SK-MEL-5 (cell line): Measurements from ENCODE around the gene TLCD3A. TPM values are rescaled to one million over a fixed set of nuclear protein-coding genes. Genes with fewer than 3 reads are reported as not detected.
"Not testable (repeated sequence)": the region's sequence is repeated elsewhere in the genome, so short reads cannot be mapped to it uniquely, and the experiment has no call there.

ENCODE experiments used
- DNase-seq: peaks from one replicate; pipeline ENCODE4 v3.0.0-alpha.2; 2016; ENCODE audit warnings: low read depth, low spot score
- in situ Hi-C: cut with HindIII; loops from 2 replicates; pipeline ENCODE4 v1.10.0; 2016; ENCODE audit warnings: low sequenced_read_pairs, high pct_unique_total_duplicates, low pct_unique_long_range_greater_than_20kb
- total RNA-seq: library from RNA; depleted of rRNA; stranded (reverse); fragments of >200 nt; shearing (Covaris generic); gene quantifications from 2 replicates; pipeline ENCODE4 v1.2.3, GENCODE V29; 2014

Gene TLCD3A
- total RNA-seq, 1 experiment from 2014 or later, result 23.2 TPM

DNA sequence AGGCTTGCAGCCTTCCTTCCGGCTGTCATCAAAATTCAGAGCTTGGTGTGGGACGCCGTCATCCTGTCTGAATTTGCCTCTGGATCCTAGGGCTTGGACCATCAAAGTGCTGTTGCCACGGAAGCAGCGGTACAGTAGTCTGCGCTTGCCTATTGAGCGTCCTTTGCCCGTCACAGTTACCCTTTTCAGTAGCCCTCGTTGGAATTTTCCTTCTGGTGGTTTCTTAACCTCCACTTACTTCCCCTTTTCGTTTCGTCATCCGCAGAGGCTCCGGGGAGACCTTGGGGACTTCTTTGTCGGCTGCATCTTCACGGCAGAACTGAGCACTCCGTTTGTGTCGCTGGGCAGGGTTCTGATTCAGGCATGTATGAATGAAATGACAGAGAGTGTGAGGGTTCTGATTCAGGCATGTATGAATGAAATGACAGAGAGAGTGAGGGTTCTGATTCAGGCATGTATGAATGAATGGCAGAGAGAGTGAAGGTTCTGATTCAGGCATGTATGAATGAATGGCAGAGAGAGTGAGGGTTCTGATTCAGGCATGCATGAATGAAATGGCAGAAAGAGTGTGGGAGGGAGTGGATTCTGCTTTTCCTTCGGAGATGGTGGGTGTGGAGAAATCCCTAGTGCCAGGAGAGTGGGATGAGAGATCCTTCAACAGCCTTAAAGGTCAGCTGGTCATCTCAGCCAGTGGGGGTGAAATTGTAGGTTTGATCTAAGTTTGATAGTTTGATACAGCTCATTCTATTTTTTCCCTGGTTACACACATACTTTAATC is 8.0 kb downstream of the TLCD3A start:
- in situ Hi-C loops, result no loop called here
- no peak for DNase-seq

DNA sequence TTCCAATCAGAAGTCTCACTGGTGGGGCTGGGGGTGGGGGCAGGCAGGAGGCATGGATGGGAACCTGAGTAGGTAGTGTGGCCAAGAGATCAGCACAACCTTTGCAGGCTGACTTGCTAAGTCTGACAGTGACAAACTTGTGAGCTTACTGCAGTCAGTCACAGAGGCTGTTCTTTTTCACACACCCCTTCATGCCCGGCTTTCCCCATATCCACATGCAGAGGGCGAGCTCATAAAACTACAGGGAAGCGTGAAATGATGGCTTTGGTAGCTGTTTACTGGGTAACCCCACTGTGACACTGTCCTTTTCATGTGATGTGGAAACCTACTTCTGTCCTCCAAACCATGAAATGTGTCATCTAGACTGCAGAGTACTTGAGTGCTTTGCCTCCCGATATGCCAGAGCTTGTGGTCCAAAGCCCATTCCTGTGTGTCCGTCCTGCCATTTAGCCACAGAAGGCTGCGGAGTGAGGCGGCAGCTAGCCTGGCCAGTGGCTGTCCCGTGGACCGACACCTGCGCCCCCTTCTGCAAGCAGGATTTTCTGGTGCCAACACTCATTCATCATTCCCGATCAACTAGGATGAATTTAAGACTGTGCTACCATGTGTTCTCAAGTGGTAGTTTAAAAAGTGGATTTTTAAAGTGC is 9.9 kb downstream of the TLCD3A start:
- in situ Hi-C loops, result no loop called here
- DNase-seq, result no peak

DNA sequence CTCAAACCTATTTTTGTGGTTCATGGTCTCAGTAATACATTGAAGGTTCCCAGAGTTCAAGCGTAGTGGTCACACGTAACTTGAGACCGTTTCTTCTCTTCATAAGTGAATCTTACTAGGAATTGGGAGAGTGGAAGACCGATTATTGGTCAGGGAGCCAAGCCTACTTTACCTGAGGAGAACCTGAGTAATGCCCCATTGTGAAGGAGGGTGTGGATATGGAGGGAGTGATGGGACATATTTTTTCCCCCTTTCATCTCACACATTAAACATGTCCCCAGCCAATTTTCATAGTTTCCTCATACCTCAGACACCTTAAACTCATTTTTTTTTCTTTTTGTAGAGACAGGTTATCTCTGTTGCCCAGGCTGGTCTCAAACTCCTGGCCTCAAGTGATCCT is 10.7 kb downstream of the TLCD3A start:
- in situ Hi-C loops, result no loop called here
- DNase-seq, result no peak

DNA sequence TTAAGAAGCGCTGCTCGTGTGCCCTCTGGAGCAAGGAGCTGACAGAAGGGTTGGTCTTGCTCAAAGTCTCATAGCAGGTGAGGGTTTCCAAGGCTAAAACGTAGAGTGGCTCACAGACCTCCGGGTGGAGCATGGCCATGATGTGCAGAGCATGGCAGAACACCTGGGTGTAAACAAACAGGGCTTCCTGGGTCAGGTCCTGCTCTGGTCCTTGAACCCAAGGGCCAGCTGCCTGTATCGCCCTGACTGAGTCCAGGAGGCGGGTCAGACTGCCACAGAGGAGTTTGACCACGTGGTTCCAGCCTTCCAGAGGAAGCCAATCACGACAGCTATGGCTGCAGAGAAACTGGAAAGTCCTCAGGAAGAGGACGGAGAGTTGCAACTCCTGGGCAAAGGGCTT is 12.5 kb downstream of the TLCD3A start:
- no peak for DNase-seq
- in situ Hi-C loops, result no loop called here

DNA sequence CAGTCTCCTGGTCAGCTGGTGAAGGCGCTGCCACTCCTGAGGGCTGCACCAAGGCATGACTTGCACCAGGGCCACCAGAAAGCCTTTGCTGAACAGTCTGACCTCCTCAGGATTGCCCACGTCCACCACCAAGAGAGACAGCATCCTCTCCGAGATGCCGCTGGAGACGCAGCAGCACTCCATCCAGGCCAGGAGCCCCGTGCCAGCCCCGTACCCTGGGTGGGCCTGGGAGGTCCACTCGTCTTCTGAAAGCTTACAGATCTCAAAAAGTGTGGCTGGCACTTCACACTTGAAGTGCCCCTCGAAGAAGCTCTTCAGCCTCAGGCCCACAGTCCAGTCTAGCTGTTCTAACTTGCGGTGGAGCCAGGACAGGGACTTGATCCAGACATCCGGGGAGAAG is 13.0 kb downstream of the TLCD3A start:
- no peak for DNase-seq
- in situ Hi-C loops, result no loop called here

DNA sequence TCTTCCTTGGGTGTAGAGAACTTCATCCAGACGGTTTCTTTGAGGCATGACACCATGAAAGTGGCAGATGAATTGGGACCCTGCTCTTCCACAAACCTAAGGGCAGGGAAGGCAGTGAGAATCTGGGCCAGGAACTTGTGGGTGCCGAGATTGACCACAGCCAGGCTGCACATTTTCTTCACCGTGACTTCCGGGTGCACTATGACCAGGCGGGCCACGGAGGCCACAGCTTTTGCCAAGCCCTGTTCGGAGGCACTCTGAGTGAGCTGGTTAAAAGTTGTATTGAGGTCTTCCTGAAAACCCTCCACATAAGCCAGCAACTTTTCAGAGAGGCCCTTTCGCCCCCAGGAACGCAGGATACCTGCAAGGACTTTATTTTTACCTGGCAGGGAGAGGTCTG is 13.8 kb downstream of the TLCD3A start:
- DNase-seq, result no peak
- in situ Hi-C loops, result no loop called here

DNA sequence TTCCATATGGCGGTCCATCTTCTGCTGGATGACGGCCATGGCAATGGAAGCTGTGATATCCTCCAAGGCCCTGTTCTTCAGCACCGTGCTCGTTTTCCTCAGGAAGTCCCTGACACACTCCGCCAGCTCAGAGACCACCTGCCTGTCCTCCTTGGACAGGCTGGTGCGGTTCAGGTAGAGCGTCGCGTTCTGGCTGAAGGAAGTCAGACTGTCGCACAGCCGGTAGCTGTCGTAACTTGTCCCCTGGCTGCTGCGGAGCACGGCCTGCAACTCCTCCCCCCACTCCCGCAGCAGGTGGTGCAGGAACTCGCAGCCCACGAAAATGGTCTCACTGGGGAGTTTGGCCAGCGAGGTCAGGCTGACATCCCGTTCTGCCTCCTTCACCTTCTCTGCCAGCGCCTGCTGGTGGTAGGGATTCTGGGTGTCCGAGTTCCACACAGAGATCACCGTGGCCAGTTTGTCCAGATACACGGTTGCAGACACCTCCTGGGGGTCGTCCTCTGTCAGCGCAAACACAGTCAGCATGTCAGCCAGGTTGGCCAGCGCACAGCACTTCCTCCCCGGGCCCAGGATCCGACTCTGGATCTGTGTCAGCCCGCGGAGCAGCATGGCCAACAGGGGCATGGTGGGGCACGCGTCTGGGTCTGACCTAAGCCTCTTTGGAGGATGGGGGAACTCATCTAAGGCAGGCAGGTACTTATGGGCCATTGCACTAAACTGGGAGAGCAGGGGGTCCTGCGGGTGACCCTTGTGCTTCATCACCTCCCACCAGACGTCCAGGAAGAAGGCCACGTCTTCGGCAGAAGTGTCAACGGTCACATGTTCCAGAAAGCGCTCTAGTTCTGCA is 14.6 kb downstream of the TLCD3A start:
- DNase-seq, result no peak
- in situ Hi-C loops, result no loop called here

DNA sequence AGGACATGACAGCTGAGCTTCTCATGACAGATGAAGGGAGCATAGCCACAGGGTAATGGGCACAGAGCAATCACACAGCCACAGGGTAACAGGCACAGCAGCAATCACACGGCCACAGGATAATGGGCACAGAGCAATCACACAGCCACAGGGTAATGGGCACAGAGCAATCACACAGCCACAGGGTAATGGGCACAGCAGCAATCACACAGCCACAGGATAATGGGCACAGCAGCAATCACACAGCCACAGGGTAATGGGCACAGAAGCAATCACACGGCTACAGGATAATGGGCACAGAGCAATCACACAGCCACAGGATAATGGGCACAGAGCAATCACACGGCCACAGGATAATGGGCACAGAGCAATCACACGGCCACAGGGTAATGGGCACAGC is 16.2 kb downstream of the TLCD3A start:
- DNase-seq, in situ Hi-C loops: not testable (repeated sequence)

DNA sequence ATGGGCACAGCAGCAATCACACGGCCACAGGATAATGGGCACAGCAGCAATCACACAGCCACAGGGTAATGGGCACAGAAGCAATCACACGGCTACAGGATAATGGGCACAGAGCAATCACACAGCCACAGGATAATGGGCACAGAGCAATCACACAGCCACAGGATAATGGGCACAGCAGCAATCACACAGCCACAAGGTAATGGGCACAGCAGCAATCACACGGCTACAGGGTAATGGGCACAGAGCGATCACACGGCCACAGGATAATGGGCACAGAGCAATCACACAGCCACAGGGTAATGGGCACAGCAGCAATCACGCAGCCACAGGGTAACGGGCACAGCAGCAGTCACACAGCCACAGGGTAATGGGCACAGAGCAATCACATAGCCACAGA is 17.0 kb downstream of the TLCD3A start:
- DNase-seq, in situ Hi-C loops: not testable (repeated sequence)

DNA sequence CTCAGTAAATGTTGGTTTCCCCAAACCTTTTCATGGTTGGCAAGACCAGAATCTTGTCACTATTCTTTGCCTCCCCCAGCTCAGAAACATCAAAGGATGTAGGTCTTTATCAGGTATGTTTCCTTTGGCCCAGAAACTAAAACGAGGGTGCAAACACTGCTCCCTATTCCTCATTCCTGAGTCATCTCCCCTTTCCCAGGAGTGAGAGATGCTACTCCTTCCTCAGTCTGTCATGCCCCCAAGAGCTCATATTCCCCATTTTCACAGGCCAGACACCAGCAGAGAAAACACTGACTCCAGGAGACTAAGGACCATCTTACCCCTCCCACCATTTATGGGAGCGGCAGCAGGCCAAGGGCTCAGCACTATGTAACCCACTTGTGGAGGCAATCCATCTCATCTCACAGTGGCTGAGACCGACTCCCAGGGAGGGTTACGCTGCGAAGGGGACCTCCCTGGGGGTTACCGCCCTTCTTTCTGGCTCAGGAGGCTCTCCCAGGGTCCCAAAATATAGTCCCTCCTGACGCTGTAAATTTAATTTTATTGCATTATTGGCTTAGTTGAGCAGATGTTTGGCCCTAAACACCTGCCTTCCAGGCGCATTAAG is 18.1 kb downstream of the TLCD3A start:
- in situ Hi-C loops, result no loop called here
- DNase-seq, result no peak

DNA sequence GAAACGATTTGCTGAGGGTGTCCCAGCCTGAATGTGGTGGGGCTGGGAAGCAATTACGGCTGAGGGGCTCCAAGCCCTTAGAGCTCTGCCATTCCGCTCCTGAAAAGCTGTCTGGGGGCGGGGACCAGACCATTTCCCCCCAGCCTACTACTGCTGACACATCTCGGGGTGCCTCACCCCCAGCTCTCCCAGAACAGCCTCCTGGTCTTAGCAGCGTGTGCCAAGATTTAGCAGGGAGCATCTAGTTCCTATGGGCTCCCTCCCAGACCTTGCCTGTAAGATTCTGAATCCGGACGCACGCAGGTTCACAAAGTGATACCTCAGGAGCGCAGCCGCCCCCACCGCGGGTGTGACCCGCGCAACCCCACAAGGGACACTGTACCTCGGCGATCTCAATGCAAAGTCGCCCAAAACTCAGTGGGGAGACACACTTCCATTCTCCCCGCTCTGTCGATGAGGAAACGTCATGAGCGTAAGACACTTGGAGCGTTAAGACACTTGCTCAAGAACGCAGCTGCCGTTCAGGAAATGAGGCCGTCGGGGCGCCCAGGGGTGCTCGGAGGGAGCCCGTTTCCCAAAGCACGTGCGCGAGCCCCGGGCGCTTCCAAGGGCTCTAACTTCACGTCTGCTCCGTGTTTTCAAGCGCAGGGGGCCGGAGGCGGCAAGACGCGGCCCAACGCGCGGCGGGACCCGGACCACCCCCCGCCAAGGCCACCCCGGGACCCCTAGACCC is 19.0 kb downstream of the TLCD3A start:
- in situ Hi-C loops, result no loop called here
- no peak for DNase-seq

DNA sequence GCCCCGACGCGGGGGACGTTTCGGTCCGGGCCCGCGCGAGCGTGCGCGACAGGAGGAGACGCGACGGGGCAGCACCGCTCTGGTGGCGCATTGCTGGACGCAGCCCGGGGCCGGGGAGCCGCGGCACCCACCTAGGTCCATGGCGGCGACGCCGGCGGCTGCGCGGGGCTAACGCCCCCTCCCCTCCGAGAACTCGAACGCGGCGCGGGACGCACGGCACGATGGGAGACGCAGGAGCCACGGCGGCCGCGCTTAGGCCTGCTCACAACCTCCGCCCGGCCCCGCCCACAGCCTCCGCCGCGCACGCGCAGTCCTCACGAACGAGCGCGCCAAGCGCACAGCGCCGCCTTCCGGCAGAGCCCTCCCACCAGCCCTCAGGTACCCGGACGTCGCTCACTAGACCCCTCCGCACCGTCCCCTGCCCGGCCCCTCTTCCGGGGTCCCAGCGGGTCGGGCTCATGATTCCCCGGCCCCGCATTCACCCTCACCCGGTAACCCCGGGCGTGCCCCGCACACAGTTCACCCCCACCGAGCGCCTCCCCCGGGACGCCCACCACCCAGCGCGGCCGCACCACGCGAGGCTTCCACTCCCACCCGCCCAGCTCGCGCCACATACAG is 19.7 kb downstream of the TLCD3A start, which contains the start of gene GEMIN4:
GEMIN4 (minus strand) TSS at position 263 of the 618 bp plus-strand sequence; CDS start at position 141, 122 bp downstream.
- in situ Hi-C loops, result no loop called here
- DNase-seq, result peak; percentile 88

DNA sequence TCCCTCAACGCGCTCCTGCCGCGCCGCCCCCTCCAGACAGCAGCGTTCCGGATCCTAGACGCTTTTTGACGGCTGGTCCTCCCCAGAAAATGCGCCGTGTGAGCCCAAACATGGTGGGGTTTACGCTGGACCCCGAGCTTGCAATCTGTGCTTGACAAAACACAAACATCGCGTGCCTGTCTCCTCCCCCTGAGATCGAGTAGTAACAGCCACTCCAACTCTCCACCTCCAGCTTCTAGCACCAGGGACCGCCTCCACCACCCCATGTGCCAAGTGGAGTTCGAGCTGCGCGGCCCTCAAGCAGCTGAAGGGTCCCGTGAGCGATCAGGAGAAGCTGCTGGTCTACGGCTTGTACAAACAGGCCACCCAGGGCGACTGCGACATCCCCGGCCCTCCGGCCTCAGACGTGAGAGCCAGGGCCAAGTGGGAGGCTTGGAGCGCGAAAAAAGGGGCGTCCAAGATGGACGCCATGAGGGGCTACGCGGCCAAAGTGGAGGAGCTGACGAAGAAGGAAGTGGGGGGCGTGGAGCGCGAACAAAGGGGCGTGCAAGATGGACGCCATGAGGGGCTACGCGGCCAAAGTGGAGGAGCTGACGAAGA is 20.3 kb downstream of the TLCD3A start:
- DNase-seq, result peak; percentile 27
- in situ Hi-C loops, result no loop called here

DNA sequence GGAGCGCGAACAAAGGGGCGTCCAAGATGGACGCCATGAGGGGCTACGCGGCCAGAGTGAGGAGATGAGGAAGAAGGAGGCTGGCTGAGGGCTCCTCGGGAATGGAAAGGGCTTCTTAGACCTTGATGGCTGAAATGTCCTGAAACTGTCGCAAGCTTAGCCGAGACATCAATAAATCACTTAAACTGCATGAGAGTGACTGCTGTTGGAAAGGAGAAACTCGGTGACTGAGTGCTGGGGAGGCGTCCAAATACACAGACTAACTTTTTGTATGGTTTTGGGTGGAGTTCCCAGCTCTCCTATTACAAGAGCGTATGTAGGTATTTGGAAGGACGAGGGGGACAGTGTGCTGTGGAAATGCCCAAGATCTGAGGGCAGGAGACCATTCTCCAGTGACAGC is 21.0 kb downstream of the TLCD3A start:
- in situ Hi-C loops, result no loop called here
- no peak for DNase-seq

DNA sequence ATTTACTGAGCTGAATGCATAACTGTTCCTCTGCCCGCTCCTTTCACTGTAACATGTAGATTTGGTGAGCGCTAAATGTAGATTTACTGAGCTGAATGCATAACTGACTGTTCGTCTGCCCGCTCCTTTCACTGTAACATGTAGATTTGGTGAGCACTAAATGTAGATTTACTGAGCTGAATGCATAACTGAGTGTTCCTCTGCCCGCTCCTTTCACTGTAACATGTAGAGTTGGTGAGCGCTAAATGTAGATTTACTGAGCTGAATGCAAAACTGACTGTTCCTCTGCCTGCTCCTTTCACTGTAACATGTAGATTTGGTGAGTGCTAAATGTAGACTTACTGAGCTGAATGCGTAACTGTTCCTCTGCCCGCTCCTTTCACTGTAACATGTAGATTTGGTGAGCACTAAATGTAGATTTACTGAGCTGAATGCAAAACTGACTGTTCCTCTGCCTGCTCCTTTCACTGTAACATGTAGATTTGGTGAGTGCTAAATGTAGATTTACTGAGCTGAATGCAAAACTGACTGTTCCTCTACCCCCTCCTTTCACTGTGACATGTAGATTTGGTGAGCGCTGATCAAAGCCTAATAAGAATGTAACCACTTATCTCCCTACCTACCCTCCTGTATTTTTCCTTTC is 23.0 kb downstream of the TLCD3A start:
- in situ Hi-C loops, DNase-seq: not testable (repeated sequence)

DNA sequence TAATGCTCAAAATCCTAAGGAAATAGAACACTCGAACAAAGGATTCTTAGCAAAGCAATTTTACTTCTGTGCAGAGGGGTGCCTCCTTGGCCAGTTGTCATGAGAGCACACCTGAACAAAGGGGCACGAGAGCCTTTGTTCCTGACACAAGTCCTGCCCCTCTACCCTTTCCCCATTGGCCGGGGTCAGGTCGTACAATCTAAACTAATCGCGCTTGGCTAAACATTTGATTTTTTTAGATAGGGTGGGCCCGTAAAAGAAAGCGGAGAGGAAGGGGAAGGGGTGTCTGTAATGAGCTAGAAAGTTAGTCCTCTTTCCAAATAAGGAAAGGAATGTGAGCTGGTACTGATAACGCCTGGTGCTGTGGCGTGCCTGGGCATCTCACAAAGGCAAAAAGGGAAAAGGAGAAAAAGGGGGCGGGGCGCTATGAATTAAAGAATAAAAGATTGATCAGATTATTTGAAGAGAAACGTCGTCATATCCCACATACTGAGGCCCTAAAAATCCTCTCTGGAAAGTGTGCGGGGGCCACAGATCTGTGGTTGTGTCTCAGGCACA is 23.7 kb downstream of the TLCD3A start:
- DNase-seq, in situ Hi-C loops: not testable (repeated sequence)
